ENCODE measurements around the gene WSCD2.

The WSCD2 gene

GRCh38 chr12:108128221-108129016, 669 bp upstream of the WSCD2 start:
- no peak for TF ChIP-seq CTCF (IDR thresholded peaks at IDR 0.05; ENCODE audit: insufficient read depth, low read length, poor library complexity, severe bottlenecking)
- H3K4me3 ChIP-seq (replicated peaks; ENCODE audit: low read depth, low read length): no peak overlapping the region
- no peak for DNase-seq (ENCODE audit: extremely low read depth, insufficient read length)
- peaks cover 4% of the 10 kb centered on the region for H3K27me3 ChIP-seq (replicated peaks; ENCODE audit: control insufficient read depth, insufficient read depth, low read length)
- no peaks in the 10 kb centered on the region for H3K36me3 ChIP-seq (ENCODE audit: control insufficient read depth, insufficient read depth, low read length)

GRCh38 chr12:108131035-108131434, 1.9 kb downstream of the WSCD2 start:
- TF ChIP-seq CTCF (IDR thresholded peaks at IDR 0.05; ENCODE audit: insufficient read depth, low read length, poor library complexity, severe bottlenecking): no peak

GRCh38 chr12:108131657-108132126, 2.6 kb downstream of the WSCD2 start:
- TF ChIP-seq CTCF (IDR thresholded peaks at IDR 0.05; ENCODE audit: insufficient read depth, low read length, poor library complexity, severe bottlenecking): no peak
- Histone ChIP-seq H3K27me3 (replicated peaks; ENCODE audit: control insufficient read depth, insufficient read depth, low read length) (peaks cover 2% of the 10 kb centered on the region), H3K36me3 (ENCODE audit: control insufficient read depth, insufficient read depth, low read length) (no peaks in the 10 kb centered on the region), H3K4me3 (replicated peaks; ENCODE audit: low read depth, low read length) (no peak overlapping the region)
- DNase-seq (ENCODE audit: extremely low read depth, insufficient read length): no peak

More at GRCh38 chr12:108131035-108131434, 1.9 kb downstream of the WSCD2 start:
- Histone ChIP-seq H3K4me3 (replicated peaks; ENCODE audit: low read depth, low read length) (no peak overlapping the region), H3K36me3 (ENCODE audit: control insufficient read depth, insufficient read depth, low read length) (no peaks in the 10 kb centered on the region), H3K27me3 (replicated peaks; ENCODE audit: control insufficient read depth, insufficient read depth, low read length) (peaks cover 4% of the 10 kb centered on the region)
- no peak for DNase-seq (ENCODE audit: extremely low read depth, insufficient read length)

- no peak for TF ChIP-seq CTCF (IDR thresholded peaks at IDR 0.05; ENCODE audit: insufficient read depth, low read length, poor library complexity, severe bottlenecking)
- H3K4me3 ChIP-seq (replicated peaks; ENCODE audit: low read depth, low read length): no peak overlapping the region
- DNase-seq (ENCODE audit: extremely low read depth, insufficient read length): no peak
- H3K36me3 ChIP-seq (ENCODE audit: control insufficient read depth, insufficient read depth, low read length): no peaks in the 10 kb centered on the region
- H3K27me3 ChIP-seq (replicated peaks; ENCODE audit: control insufficient read depth, insufficient read depth, low read length): no peaks in the 10 kb centered on the region; the same call in none of the 2 replicates
Measured at GRCh38 chr12:108133482-108133881, 4.4 kb downstream of the WSCD2 start.

GRCh38 chr12:108134744-108135143, 5.7 kb downstream of the WSCD2 start:
- Histone ChIP-seq H3K36me3 (ENCODE audit: control insufficient read depth, insufficient read depth, low read length) (no peaks in the 10 kb centered on the region), H3K27me3 (replicated peaks; ENCODE audit: control insufficient read depth, insufficient read depth, low read length) (no peaks in the 10 kb centered on the region; the same call in none of the 2 replicates), H3K4me3 (replicated peaks; ENCODE audit: low read depth, low read length) (no peak overlapping the region)
- TF ChIP-seq CTCF (IDR thresholded peaks at IDR 0.05; ENCODE audit: insufficient read depth, low read length, poor library complexity, severe bottlenecking): no peak
- DNase-seq (ENCODE audit: extremely low read depth, insufficient read length): no peak
